ENCODE data around the gene CUEDC2.
A peak's percentile ranks its signal among the peaks of the same experiment; 100 is the strongest.

CUEDC2 gene

GRCh38 chr10:102436312-102436711 lies 3.9 kb upstream of the CUEDC2 start:
- POLR2A ChIA-PET: no interaction called here
- DNase-seq (ENCODE audit: low read depth, low spot score): no peak
- no peak for TF ChIP-seq CTCF (IDR thresholded peaks at IDR 0.05; ENCODE audit: insufficient read depth, low read length, missing control alignments)
- CTCF ChIA-PET: interaction anchor here (0.9 to 2.9 kb wide), 4 partner anchors 13 to 147 kb away, joined by 4 to 9 read pairs (median 6); no protein-coding TSS in a partner anchor
- H3K4me3 ChIP-seq (ENCODE audit: low read depth, low read length): no peak overlapping the region

- DNase-seq (ENCODE audit: low read depth, low spot score): no peak
- CTCF ChIA-PET: interaction anchor here (0.7 to 4.6 kb wide), 11 partner anchors 12 to 206 kb away, joined by 3 to 48 read pairs (median 5); partner anchors contain the start of gene FBXL15
- POLR2A ChIA-PET: no interaction called here
- TF ChIP-seq CTCF (IDR thresholded peaks at IDR 0.05; ENCODE audit: insufficient read depth, low read length, missing control alignments): no peak
- peak overlapping the region; percentile 40 for H3K4me3 ChIP-seq (ENCODE audit: low read depth, low read length)
Measured at GRCh38 chr10:102435529-102436233, 3.3 kb upstream of the CUEDC2 start.

DNA sequence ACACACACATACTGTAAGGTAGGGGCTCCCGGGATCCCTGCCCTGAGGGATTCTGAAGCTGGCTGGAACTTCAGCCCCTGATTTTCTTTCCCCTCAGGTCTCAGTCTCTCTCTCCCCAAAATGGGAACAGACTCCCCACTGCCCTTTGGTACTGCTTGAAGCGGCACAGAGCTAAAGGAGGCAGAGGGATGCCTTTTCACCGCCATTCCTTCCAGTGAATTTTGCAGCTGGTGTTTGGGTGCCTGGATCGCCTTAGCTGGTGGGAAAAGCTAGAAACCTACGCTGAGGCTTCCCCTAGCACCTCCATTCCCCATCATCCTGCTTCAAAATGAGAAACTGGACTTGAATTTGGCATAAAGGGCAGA lies 2.7 kb upstream of the CUEDC2 start:
- no peak for DNase-seq (ENCODE audit: low read depth, low spot score)
- CTCF ChIA-PET: interaction anchor here (0.7 to 4.6 kb wide), 8 partner anchors 12 to 205 kb away, joined by 3 to 48 read pairs (median 4); partner anchors contain the start of gene FBXL15
- no peak overlapping the region for H3K4me3 ChIP-seq (ENCODE audit: low read depth, low read length)
- POLR2A ChIA-PET: interaction anchor here (0.6 to 0.8 kb wide), 3 partner anchors 15 to 21 kb away, joined by 3 to 4 read pairs (median 3); partner anchors contain the start of gene FBXL15
- no peak for TF ChIP-seq CTCF (IDR thresholded peaks at IDR 0.05; ENCODE audit: insufficient read depth, low read length, missing control alignments)

GRCh38 chr10:102434394-102435132 lies 2.2 kb upstream of the CUEDC2 start:
- no peak overlapping the region for H3K4me3 ChIP-seq (ENCODE audit: low read depth, low read length)
- no peak for DNase-seq (ENCODE audit: low read depth, low spot score)
- ChIA-PET CTCF (interaction anchor here (0.7 to 4.6 kb wide), 8 partner anchors 9 to 205 kb away, joined by 3 to 48 read pairs (median 4); partner anchors contain the start of gene FBXL15), POLR2A (interaction anchor here (0.6 to 0.8 kb wide), 3 partner anchors 14 to 22 kb away, joined by 3 to 4 read pairs (median 3); partner anchors contain the start of gene FBXL15)
- no peak for TF ChIP-seq CTCF (IDR thresholded peaks at IDR 0.05; ENCODE audit: insufficient read depth, low read length, missing control alignments)

GRCh38 chr10:102433619-102434046 lies 1.3 kb upstream of the CUEDC2 start:
- POLR2A ChIA-PET: no interaction called here
- TF ChIP-seq CTCF (IDR thresholded peaks at IDR 0.05; ENCODE audit: insufficient read depth, low read length, missing control alignments): no peak
- no peak overlapping the region for H3K4me3 ChIP-seq (ENCODE audit: low read depth, low read length)
- CTCF ChIA-PET: interaction anchor here (0.6 to 4.6 kb wide), 3 partner anchors 10 to 45 kb away, joined by 3 to 48 read pairs (median 3); partner anchors contain the start of gene FBXL15
- DNase-seq (ENCODE audit: low read depth, low spot score): no peak
